Amniotic epithelial cell (primary cell): ENCODE measurements around the gene AP1AR.
"Not testable (repeated sequence)": the region's sequence is repeated elsewhere in the genome, so short reads cannot be mapped to it uniquely, and the experiment has no call there.

Experiments used
- DNase-seq: peaks from one replicate; pipeline ENCODE4 v3.0.0-alpha.2; 2010; ENCODE audit warnings: low read depth

AP1AR gene

DNA sequence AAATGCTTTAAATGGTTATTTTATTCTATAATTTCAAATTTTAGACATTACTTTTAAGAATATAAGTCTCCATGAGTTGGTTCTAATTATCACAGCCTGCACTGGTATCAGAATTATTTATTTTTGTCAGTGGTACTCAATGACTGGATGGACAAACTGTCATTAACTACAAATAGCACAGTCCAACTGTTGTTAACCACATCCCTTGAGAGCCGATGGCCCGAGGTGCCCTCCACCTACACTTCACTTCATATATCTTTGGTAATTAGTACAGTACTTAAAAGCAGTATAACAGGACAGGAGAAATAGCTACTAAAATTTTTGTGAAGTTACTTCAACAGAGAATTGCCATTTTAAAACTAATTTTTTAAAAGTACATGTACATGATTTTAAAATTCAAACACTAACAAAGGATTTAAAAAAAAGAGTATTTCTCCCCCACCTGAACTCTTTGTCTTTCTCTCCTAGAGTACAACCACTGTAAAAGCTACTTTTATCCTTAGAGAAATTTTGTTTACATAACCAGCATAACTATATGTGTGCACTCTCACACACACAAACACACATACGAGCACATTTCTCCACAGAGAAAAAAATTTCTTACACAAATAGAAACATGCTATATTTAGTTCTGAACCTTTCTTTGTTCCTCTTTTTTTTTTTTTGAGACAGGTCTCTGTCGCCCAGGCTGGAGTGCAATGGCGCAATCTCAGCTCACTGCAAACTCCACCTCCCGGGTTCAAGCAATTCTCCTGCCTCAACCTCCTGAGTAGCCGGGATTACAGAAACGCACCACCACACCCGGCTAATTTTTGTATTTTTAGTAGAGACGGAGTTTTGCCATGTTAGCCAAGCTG lies 47.7 kb downstream of the AP1AR start:
- DNase-seq, result no peak

DNA sequence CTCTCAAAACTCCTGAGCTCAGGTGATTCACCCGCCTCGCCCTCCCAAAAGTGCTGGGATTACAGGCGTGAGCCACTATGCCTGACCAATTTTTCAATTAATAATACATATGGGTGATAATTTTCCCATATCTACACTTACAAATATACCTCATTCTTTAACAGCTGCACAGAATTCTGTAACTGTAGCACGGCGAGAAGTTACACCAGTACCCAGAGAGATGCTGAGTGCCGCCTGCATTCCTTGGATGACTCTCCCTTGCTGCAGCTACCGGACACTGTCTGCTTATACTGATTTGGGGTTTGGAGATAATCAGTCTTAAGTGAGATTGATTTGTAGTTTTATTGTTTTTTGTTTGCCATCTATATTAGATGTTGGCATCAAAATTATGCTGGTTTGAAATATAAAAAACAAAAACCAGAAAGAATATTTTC lies 48.3 kb downstream of the AP1AR start:
- peak; percentile 43 for DNase-seq

DNA sequence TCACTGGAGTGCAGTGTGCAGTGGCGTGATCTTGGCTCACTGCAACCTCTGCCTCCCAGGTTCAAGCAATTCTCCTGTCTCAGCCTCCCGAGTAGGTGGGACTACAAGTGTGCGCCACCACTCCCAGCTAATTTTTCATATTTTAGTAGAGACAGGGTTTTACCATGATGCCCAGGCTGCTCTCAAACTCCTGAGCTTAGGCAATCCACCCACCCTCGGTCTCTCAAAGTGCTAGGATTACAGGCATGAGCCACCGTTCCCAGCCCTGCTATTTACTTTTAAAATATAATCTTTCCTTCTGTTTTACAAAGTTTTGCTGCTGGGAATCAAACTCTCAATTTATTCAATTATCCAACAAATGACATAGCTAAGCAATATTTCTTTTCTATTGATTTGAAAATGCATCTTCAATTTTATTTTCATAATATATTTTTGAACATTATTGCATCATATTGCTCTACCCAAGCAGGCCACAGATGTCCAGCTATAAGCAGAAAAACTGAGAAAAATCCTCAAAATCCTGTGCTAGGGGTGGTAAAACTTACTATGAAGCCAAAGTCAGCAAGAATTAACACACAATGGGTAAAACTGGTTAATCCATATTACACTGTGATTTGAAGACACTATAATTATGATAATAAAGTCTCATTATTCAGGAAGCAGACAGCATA lies 48.9 kb downstream of the AP1AR start:
- DNase-seq, result no peak

DNA sequence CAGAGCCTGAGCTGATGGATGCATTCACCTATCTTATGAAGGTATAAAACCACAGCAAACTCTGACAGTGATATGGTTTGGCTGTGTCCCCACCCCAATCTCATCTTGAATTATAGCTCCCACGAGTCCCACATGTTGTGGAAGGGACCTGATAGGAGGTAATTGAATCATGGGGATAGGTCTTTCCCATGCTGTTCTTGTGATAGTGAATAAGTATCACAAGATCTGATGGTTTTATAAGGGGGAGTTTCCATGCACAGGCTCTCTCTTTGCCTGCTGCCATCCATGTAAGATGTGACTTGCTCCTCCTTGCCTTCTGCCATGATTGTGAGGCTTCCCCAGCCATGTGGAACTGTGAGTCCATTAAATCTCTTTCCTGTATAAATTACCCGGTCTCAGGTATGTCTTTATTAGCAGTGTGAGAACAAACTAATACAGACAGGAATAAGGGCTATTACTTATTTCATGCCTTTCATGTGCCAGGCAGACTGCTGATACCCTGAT lies 50.4 kb downstream of the AP1AR start:
- DNase-seq, result not testable (repeated sequence)

DNA sequence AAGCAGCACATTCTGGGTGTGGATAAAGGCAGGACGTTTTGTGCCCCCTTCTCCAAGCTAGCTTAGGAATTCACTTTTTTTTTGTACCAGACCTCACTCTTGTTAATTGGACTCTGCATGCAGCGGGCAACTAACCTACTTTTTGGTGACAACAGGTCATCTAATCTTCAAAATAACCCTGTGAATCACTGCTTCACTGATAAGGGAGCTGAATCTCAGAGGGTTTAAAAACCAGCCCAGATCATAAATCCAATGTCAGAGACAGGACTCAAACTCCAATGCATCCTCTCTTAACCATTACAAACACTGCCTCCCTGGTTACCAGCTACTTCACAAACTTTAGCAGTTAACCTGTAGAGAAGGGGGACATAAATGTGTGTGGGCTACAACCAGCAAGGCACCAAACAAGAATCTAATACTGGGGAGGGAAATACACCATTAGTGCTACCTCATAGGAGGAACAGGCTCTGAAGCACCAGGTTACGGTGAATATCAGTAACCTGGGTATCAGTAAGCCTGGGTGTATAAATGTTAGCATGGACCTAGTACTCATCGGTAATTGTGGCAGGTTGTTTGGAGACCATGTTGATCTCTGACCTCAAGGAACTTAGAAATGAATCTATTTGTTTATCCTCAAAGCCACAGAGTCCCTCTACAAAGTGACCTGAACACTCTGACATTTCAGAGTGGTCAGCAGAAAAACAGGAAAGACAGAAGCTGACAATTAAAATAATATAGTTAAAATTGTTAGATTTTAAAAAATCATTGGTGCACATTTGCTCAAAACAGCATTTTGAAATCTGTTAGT lies 51.5 kb downstream of the AP1AR start:
- peak; percentile 68 for DNase-seq

DNA sequence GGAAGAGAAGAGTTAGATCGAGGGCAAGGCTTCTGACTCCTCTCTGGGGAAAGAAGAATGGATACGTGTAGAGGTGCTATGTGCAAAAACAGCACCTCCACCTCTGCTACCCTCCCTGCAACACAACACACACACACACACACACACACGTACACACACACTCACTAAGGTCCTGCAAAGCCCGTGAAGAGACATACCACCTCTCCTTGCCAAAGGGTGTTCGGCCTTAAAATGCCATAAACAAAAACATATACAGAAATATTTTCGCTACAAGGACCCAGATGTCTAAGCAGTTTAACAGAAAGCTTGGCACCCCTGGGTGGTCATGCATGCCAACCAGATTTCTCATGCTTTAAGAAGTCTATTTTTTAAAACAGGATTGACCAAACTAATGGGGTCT lies 52.6 kb downstream of the AP1AR start:
- peak; percentile 39 for DNase-seq

DNA sequence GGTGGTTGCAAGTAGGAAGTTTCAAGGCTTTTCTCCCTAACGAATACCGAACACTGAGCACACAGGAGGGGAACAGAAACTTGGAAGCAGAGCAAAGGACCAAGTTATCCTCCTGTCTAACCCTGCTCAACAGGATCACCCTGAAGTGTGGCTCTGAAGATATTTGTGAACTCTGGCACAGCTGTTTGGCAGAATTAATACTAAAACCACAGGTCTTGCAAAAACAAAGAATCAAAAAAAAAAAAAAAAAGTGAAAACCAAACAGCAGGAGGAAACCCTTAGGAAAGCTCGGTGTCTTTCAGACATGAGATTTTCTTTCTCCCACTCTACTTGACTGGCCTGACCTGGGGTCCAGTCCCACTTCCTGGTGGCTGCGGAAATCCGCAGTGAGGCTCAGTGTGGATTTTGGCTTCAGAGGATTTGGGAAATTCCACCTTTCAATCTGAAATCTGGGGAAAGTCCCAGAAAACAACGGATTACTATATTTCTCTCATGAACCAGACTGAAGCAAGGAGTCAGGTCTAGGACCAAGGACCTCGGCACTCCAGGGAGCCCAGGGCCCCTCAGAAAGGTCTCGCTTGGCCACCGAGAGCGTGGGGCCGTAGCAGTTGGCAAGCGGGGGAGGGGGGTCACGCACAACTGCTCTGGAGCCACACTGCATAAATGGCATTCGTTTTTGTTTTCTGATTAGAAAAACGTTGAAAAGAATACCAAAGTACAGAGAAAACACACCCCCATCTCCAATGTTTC lies 53.2 kb downstream of the AP1AR start:
- DNase-seq, result no peak

DNA sequence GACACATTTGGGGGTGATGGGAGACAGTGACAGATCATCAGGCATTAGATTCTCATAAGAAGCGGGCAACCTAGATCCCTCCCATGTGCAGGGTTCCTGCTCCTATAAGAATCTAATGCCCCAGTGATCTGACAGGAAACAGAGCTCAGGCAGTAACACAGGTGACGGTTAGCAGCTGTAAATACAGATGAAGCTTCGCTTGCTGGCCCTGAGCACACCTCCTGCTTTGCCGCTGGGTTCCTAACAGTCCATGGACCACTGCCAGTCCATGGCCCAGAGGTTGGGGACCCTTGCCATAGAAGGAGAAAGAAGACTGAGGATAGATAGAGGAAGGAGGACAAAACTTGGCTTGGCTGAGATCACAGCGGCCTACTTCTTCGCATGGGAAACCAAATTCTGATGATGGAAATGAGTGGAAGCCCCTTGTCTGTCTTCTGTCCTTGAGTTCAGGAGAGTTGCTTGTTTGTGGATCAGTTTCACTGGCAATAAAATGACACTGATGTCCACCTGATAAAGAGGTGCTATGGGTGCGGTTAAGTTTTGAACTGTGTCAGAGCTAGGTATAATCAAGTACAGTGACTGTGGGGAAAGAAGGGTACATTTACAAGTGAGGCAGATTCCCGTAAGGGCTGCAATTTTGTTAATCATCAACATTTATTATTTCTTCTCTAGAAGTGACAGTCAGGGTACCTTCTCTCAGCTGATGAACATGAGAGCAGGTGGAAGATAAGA lies 55.8 kb downstream of the AP1AR start:
- DNase-seq, result no peak

DNA sequence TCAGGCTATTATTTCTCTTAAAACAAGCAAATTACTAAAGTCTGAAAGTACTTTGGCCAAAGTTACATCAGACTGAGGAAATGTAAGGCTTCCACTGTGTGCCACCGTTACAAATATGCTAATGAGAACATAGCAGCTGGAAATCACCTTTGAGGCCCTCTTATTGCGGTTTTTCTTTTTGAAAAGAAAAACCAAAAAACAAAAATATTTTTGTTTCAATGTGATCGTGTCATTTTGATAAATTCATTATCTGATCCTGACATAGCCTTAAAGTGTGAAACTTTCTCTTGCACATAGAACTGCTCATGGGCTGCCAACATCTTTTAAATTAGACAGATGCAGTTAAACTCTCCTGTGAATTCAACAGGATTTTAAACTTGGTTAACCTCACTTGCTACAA lies 56.9 kb downstream of the AP1AR start:
- no peak for DNase-seq

DNA sequence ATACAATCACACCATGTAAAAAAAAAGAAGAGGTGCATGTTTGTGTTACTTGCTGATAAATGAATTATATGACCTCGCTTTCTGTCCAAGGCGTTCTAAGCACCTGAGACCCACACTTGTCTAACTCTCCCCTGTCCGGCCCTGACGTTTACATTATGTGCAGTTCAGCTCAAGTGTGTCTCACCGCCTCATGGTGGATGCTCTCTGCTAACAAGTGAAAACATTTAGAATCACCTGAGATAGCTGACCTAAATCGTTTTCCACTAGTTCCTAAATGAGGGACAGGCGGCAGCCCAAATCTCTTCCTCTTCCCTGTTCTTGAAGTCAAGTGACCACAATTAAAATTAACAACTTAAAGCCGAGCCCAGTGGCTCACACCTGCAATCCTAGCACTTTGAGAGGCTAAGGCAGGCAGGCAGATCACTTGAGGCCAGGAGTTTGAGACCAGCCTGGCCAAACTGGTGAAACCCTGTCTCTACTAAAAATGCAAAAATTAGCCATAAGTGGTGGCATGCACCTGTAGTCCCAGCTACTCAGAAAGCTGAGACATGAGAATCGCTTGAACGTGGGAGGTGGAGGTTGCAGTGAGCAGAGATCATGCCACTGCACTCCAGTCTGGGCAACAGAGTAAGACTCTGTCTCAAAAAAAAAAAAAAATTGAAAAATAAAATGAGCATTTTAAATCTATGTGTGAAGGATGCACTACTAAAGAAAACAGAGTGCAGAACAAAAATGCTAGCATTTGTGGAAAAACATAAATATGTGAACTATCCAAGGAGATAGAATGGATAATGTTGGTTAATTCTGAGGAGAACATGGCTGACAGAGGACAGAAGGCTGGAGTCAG lies 58.0 kb downstream of the AP1AR start:
- no peak for DNase-seq

DNA sequence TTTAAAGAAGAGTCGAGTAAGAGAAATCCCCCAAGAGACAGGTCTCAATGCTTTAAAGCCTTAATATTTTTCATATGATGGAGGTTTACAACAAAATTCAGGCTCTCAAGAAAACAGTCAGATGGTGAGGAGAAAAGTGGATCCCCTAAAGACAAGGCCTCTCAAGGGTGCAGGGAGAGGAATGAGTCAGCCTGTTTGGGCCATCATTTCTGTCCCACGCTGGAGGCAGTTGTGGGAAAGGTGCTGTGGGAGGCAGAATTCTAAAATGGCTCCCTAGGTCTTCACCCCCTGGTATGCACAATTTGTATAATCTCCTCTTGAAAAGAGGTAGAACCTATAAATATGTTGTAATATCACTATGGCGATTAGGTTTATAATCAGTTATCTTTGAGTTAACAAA lies 58.8 kb downstream of the AP1AR start:
- no peak for DNase-seq

DNA sequence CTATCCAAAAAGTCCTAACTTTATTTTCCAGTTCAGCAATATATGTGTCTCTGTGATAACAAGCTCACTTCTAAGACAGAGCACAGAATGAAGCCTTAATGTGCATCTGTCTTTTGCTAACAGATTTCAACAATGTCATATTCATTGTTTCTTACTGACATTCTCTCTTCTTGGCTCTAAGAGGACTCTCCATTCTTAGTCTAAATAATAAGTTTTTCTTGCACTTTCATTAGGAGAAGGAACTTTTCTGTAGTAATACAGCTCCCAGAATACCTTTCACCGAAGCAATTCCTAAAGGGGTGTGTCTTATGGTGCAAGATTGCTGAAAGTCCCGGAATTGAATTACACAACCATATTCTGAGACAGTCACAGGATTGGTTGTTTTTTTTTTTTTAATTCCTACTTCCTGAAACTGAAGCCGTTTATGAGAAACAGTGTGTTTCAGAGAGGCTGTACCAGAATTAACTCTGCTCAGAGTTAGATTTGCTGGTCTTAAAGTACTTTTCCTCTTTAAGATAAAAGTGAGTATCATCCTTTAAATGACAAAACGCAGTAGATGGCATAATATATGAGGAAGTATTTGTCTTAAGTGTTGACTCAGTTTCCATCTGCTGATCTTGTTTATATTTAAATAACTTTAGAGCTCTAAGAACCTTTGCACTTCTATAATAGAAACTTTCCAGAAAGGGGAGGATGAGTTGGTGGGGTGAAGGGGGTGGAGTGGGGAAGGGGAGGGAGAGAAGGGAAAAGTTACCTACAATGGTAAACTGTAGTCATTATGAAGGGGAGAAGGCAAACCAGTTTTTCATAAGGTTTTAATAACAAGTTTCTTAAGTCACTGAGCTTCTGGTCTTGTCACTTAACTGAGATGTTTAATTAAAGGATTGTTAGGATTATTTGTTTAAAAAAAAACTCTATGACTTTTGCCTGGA lies 65.6 kb downstream of the AP1AR start, which contains the start of gene ALPK1:
TSS of gene ALPK1 (plus strand) at position 421 of the 932 bp plus-strand sequence.
- peak; percentile 95 for DNase-seq

DNA sequence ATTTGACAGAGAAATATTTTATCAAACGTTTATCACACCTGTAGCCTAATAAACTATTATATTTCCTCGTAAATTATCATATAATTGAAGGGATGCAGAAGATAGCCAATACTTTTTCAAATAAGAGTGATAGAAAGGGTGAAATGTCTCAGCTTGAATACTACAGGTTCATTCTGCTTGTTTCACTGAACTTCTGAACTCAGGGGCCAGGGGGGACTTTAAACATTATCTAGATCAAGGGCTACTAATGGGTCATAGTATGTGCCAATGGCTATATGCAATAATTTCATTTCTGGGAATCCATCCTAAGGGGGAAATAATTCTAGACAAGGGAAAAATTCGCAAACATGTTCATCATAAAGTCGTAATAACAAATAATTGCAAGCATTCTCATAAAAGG lies 68.1 kb downstream of the AP1AR start:
- no peak for DNase-seq

DNA sequence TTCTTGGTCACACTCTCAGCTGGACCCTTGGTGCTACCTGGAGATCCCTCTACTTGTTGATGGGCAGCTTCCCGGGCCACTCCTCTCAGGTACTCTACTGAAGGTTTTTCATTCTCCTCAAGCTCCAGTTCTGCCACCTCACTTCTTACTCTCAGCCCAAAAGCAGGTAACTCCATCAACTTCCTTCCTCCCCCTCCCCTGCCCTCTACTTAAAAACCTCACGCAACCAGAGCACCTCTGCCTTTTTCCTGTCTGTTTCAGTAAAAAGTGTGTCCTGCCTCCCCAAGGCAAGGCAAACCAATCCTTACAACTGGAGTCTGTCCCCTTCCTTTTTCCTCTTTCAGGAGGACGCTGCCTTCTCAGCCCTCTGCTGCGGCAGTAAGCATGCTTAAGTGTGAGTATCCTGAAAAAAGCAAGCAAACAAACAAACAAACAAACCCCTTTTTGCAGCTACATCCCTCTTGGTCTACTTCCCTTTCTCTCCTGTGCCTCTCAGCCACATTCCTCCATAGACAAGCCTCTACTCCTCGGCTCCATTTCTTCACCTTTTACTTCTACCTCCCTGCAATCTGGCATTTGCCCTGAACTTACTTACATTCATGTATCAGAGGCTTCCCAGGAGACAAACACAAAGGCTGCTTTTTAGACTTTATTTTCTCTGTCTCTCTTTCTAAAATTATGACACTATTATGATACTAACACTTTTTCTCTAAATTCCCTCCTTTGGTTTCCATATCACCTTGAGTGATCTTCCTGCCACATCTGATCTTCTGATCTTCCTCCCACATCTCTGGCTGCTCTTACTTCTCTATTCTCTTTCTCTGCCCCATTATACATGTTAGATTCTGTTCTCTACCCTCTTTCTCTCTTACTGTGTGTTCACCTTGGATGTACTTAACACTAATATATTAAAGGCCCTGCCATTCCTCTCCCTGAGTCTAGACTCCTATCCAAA lies 71.0 kb downstream of the AP1AR start:
- DNase-seq, result no peak

DNA sequence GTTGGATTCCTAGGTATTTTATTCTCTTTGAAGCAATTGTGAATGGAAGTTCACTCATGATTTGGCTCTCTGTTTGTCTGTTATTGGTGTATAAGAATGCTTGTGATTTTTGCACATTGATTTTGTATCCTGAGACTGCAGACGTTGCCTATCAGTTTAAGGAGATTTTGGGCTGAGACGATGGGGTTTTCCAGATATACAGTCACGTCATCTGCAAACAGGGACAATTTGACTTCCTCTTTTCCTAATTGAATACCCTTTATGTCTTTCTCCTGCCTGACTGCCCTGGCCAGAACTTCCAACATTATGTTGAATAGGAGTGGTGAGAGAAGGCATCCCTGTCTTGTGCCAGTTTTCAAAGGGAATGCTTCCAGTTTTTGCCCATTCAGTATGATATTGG lies 73.9 kb downstream of the AP1AR start:
- not testable (repeated sequence) for DNase-seq

DNA sequence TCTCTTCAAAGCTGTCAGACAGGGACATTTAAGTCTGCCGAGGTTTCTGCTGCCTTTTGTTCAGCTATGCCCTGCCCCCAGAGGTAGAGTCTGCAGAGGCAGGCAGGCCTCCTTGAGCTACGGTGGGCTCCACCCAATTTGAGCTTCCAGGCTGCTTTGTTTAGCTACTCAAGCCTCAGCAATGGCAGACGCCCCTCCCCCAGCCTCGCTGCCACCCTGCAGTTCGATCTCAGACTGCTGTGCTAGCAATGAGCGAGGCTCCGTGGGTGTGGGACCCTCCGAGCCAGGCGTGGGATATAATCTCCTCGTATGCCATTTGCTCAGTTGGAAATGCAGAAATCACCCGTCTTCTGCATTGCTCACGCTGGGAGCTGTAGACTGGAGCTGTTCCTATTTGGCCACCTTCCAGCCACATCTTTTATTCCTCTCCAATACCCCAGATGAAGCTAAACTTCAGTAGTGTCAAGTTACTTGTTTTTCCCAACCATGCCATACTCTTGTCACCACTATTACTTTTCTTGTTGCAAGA lies 77.7 kb downstream of the AP1AR start:
- DNase-seq, result peak; percentile 29

DNA sequence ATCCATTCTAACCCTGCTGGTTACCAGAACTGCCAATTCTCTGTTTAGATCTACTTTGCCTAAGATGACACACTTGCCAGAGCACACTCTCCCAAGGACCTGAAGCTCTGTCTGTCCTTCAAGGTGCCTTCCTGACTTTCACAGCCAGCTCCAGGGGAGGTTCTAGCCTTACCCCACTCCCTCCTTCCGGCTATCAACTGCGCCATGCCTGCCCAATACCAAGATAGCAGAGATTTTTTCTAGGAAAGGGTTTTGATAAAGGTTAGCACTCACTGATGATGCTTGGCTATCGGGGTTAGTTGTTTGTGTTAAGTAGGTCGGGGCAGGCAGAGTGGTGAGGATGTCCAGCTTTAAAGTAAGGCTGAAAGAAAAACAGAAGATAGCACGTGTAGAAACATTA lies 79.9 kb downstream of the AP1AR start:
- no peak for DNase-seq
